CD4-positive, alpha-beta T cell treated with Interleukin-10 for 1 hour (primary cell): ENCODE measurements around the gene LIG3.
"Not testable (repeated sequence)": the region's sequence is repeated elsewhere in the genome, so short reads cannot be mapped to it uniquely, and the experiment has no call there.

Experiments used
- DNase-seq: peaks from one replicate; pipeline ENCODE4 v3.0.0-alpha.2; 2020

LIG3 gene

DNA sequence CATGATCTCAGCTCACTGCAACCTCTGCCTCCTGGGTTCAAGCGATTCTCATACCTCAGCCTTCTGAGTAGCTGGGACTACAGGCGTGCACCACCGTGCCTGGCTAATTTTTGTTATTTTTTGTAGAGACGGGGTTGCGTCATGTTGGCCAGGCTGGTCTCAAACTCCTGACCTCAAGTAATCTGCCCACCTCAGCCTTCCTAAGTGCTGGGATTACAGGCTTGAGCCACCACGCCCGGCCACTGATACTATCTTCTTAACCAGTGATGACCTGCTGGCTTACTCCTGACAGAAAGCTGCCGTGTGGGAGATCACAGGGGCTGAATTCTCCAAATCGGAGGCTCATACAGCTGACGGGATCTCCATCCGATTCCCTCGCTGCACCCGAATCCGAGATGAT lies 20.7 kb downstream of the LIG3 start:
- DNase-seq, result not testable (repeated sequence)

DNA sequence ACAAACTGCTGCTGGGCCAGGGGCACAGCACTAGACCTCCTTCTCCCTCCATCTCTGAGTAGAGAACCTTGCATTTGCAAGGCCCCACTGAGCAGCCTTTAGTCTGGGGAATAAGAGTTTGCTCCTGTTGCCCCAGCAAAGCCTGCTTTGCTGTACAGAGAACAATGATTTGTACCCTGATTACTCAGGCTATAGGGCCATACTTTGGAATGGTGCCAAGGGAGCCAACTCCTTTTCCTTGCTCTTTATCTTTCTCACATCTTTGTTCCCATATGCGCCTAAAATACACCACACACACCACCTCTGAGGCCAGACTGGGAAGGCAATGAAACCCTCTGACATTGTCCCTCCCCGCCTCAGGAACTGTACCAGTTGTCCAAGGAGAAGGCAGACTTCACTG lies 21.2 kb downstream of the LIG3 start:
- DNase-seq, result no peak

DNA sequence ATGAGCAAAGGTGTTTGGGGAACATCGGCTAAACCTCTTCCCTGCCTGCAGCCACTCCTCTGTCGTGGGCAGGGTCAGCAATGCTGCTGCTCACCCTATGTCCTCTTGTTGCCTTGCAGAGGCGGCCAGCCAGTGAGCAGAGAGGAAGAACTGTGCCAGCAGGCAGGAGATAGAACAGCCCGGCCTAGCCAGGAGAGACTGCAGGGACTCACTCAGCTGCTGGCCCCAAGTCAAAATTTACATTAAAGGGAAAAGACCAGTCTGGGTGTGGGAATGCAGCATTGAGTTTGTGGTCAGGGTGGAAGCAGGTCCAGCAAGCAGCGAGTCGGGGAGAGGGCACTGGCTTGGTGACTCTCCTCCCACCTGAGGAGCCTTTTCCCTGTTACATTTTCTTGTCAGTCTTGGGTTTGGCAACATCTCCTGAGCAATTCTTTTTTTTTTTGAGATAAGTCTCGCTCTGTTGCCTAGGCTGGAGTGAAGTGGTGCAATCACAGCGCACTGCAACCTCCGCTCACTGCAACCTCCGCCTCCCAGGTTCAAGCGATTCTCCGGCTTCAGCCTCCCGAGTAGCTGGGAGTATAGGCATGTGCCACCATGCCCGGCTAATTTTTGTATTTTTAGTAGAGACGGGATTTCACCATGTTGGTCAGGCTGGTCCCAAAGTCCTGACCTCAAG lies 22.7 kb downstream of the LIG3 start:
- no peak for DNase-seq

DNA sequence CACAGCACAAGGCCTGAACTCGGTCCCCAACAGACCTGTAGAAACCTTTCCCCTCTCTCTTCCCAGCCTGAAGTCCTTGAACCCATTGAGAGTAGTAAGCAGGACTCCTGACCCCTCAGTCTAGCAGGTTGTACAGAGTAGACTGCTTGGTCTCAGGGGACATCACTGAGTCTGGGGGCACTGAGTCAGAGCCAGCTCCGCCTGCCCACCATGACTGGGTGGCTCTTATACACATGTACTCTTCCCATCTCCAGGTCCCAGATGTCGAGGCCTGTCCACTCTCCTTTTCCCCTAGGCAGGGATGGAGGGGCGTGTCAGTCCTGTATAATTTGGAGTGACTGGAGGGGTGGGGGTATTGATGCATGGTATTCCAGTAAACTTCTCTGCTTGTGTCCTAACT lies 23.5 kb downstream of the LIG3 start:
- no peak for DNase-seq

DNA sequence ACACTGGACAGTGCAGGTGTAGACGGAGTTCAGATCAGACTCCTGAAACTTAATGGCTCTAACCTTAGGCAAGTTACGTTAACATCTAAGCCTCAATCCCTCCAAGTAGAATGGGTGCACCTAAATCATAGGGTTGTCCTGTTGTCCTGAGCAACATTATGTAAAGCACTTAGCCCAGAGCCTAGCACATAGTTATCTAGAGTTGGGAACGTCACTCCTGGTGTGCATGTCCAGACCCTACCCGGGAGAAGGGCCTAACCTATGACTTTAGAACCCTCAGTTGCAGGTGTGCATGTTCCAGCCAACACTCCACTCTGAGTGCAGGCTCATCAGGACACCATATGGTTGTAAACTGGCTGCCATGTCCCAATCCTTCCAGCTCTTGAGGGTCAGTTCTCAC lies 26.0 kb downstream of the LIG3 start:
- no peak for DNase-seq

- no peak for DNase-seq
Observed at GRCh38 chr17:35006961-35007360, 26.6 kb downstream of the LIG3 start.

- DNase-seq, result no peak
Observed at GRCh38 chr17:35010093-35010492, 29.8 kb downstream of the LIG3 start.

GRCh38 chr17:35011671-35012216 lies 31.4 kb downstream of the LIG3 start:
- no peak for DNase-seq

DNA sequence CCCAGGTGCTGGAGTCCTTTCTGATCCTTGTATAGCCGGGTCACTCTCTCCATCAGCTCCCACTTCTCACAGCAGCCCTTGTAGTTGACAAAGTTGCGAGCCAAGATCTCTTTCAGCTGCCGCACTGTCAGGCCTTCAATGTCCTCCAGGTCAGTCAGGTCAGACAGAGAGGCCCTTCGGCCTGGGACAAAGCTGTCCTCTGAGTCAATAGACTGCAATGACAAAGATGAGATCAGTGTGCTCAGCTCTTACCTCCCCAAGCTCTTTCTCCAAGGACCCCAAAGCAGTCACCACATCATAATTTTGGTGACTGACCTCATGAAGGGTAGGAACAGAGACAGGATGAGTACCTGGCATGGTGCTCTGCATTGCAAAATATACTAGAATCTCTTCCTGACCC lies 36.1 kb downstream of the LIG3 start:
- DNase-seq, result no peak

GRCh38 chr17:35017021-35017420 lies 36.7 kb downstream of the LIG3 start:
- no peak for DNase-seq

- DNase-seq, result no peak
Observed at GRCh38 chr17:35018814-35019213, 38.5 kb downstream of the LIG3 start.

DNA sequence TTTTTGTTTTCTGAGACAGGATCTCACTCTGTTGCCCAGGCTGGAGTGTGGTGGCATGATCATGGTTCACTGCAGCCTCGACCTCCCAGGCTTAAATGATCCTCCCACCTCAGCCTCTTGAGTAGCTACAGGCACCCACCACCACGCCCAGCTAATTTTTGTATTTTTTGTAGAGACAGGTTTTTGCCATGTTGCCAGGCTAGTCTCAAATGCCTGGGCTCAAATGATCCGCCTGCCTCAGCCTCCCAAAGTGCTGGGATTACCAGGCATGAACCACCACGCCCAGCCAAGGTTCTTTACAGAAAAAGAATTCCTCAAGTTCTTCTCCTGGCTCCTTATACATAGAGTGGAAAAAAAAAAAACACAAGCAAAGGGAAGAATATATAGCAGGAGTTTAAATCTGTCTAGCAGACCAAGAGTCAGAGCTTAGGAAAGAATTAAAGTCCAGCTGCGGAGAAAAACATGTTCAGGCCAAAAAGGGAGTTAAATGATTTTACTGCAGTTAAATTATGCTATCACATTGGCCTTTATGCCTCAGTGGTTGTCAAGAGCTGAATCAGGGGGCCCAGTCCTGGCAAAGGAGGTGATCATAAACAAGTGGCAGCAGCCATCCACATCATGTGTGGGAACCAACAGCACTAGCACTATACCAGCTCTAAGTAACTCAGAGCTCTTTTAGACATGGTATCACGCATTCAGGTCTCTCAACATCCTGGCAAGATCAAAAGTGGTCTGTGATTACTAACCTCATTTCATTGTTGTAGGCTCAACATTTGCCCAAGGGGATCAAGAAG lies 39.3 kb downstream of the LIG3 start:
- DNase-seq, result no peak

GRCh38 chr17:35021520-35022380 lies 41.4 kb downstream of the LIG3 start:
- DNase-seq, result no peak

DNA sequence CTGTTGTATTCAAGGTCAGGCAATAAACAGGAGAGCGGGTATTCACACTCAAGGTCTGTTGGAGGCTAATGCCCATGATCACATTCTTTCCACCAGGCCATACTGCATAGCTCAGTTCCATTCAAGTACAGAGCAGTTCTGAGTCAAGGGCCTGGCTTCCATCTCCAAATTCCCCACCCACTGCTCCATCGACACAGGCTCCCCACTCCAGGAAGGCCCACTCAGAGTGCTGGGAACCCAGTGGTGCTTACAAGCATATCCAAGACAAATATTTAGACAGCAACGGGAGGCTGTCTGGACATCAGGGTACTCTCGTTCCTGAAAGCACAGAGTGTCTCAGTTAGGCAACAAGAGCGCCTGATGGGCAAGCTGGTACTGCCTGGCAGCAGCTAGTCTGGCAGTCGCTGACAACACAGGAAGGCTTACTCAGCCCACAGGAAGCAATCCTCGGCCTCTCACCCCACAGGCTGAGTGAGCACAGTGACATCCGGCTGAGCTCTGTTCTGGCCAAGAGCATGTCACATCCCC lies 42.3 kb downstream of the LIG3 start:
- DNase-seq, result peak; percentile 81

DNA sequence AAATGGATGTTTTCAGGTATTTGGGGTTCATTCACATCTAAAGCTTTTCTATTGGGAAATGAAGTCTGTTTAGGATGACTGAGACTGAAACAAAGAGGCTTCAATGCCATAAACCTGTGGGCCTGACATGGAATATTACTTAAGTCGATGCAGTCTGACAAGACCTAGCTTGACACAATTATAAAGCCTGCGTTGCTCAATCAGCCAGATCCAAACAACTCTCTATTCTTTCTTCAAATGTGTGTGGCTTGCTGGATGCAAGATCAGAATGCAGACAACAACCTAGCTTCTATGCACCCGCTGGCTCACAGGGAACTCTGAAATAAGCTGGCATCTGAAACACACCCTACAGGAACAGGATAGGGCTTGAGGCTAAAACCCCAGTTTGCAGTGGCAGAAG lies 43.2 kb downstream of the LIG3 start:
- no peak for DNase-seq

DNA sequence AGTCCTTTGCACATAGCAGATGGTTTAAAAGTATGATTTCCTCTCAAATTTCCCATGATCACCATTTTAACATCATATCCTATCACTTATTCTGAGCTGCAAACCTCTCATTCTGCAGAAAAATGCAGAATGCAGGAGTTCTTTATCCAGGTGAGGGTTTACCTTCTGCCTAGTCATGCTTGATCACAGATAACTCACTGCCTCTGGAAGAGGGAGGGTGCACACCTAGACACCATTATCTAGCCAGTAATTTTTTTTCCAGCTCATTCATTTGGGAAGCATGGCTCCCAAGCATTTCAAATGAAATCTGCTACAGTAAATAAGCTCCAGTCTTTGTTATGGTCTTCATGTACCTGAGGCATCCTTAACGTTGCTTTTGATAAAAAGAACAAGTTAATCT lies 45.2 kb downstream of the LIG3 start:
- no peak for DNase-seq

DNA sequence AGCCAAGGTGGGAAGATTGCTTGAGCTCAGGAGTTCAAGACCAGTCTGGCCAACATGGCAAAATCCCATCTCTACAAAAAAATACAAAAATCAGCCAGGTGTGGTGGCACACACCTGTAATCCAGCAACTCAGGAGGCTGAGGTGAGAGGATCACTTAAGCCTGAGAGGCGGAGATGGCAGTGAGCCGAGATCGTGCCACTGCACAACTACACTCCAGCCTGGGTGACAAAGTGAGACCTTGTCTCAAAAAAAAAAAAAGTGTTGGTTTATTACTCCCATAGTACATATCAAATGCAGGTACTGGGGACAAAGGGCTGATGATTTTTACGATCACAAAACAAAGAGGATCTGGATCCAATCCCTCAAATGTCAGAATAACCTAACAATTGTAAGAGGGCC lies 47.8 kb downstream of the LIG3 start:
- DNase-seq, result not testable (repeated sequence)

DNA sequence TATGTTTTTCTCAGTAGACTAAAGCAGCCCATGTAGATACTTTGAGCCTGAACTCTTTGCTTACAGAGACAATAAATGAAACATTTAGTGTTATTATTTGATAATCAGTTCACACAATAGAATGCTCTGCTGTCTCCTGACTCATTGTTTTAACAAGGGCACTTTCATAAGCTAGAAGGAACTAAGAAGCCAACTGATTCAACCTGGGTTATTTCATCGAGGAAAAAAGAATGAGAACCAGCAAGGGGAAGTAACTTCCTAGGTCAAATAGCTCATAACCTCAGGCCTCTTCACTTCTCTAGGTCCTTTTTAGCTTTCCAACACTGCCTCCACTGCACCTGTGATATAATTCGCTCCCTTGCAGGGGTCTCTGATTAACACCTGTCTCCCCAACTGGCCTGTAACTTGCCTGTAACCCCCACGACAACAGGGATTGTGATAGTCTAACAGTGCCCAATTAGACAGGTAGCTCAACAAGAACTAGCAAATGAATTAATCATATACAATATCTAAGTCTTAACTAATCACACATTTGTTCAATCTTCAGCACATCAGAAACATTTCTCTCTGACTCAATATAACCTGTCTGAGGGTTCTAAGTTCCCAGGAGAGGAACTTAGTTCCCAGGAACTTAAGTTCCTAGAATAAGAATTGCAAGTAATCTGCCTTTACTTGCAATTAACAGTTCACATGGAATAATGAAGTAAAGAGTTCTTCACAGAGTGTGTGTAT lies 48.4 kb downstream of the LIG3 start:
- DNase-seq, result no peak

DNA sequence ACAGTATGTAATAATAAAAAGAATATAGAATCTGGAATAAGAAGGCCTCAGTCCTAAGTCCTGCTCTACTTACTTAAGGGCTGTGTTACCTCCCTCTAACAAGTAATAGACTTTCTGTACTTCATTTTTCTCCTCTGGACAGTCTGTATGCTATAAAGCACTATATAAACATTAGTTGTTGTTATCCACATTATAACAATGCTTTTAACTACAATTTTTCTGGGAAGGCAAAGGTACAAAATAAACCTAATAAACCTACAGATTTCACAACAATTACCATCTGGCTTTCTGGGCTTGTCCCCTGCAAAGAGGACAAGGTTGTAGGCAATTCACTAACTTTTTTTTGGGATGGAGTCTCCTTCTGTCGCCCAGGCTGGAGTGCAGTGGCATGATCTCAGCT lies 50.5 kb downstream of the LIG3 start:
- no peak for DNase-seq

GRCh38 chr17:35038453-35038852 lies 58.1 kb downstream of the LIG3 start:
- no peak for DNase-seq

GRCh38 chr17:35041390-35041789 lies 61.1 kb downstream of the LIG3 start:
- no peak for DNase-seq

DNA sequence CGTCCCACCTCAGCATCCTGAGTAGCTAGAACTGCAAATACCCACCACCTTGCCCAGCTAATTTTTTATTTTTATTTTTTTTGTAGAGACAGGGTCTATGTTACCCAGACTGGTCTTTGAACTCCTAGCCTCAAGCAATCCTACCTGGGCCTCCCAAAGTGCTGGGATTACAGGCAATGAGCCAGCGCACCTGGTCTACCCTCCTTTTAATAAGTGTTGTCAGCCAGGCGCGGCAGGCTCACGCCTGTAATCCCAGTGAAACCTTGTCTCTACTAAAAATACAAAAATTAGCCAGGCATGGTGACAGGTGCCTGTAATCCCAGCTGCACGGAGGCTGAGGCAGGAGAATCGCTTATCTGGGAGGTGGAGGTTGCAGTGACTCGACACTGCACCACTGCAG lies 63.9 kb downstream of the LIG3 start:
- DNase-seq, result no peak
